HG02678 (cell line): ENCODE data around the gene SH3RF3.
A peak's percentile ranks its signal among the peaks of the same experiment; 100 is the strongest.

Source experiments
- ATAC-seq: cut with Tn5 transposase; IDR thresholded peaks from one replicate; pipeline ENCODE4 v1.9.1; 2021; ENCODE audit warnings: mild to moderate bottlenecking, moderate library complexity; ENCODE audit not compliant: unreplicated experiment

Gene SH3RF3

DNA sequence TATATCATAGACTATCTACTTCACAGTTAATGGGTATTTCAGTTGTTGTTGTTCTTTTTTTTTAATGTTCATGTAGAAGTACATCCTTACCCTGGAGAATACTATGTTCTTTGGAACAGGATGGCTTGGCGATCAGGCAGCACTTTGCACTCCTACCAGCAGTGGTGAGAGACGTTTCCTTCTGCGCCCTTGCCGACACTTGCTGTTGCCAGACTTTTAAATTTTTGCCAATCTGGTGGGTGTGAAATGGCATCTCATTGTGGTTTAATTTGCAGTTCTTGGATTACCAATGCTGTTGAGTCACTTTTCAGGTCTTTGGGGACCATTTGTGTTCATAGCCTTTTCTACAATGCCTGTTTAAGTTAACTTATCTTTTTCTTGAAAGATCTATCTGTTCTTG lies 197.3 kb downstream of the SH3RF3 start:
- ATAC-seq = no peak

DNA sequence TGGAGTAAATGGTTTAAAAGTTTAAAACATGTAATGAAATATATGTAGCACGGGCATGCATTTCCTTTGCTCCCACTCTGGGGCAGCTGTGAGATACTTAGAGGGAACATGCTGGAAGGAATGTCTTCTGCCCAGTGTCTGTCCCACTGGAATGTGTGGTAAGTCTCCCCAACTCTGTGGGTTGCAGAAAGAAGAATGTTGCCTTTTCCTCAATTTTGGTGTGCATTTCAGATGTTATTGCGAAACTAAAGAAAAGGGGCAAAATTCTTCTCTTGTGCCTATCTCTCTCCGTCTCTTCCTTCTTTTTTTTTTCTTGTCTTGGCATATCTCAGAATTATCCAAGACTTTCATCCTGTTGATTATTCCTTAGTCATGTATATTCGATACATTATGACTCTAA lies 201.1 kb downstream of the SH3RF3 start:
- ATAC-seq = no peak

DNA sequence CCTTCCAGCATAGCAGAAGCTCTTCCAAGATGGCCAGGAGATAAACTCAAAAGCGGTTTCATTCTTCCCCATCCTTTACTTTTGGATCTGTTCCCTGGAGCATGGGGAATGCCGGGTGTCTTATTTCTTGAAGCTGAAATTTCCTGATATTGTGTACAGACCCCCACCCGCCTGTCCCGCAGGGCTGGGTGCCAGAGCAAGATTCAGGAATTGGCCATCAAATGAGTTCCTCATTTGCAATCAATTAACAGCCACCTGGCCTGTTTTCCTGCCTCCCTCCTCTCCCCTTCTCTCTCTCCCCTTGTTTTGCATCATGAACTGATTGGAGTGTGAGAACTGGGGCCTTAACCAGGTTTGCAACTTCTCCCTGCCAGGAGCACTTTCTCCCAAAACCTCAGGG lies 202.1 kb downstream of the SH3RF3 start:
- no peak for ATAC-seq

DNA sequence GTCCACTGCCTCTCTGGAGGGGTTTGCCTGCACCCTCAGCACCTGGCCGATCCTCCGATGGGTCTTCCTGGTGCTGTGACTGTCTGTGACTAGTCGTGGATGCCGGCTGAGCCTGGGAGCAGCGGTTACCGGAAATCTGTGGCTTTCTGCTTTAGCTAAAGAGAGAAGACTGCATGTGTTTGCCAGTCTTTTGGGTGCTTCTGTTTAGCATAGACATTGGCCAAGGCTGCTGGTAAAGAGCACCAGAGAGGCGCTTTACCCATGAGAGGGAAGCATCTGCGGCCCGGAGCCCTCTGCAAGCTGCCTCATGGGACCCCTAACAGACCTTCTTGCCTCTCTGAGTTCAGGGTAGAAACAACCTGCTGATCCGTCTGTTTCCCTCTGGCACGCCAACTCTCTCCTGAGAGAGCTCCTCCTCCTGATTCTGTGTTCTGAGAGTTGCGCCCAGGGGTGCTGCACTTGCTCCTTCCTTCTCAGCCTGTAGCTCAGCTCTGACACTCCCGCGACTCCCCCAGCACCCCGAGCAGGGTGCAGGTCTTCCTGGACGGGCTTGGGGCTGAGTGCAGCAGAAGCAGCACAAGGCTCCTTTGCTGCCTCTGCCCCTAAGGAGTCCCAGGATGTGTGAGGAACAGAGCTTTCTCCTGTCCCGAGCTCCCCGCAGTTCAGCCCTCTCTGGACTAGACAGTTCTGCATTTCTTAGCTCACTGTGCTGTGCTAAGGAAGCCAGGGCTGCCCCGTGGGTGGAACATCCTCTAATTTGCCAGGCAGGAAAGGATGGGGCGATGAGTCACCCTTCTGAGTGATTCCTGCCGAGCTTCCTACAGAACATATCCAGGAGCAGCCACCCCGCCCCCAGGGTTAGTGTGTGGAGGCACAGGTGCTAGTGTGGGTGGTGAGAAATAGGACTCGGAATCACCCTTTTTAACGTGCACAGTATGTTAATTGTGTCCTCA lies 203.2 kb downstream of the SH3RF3 start:
- ATAC-seq = peak; percentile 45

DNA sequence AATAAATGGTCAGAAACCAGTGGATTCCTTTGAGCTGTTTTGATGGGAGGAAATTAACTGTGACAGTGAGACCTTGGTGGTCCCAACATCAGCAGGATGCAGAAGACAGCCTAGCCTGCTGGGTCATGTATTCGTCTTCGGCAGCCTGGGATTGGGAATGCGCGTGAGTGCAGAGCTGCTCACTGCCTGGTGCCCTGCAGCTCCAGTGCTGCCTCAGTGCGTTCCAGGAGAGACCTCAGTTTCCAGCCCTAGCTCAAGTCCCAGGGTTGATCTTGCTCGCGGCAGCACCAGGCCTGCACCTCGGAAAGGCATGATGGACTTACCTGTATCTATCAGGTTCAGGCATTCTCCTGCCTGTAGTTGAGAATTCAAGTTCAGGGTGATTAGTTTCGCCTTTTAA lies 203.9 kb downstream of the SH3RF3 start:
- no peak for ATAC-seq

DNA sequence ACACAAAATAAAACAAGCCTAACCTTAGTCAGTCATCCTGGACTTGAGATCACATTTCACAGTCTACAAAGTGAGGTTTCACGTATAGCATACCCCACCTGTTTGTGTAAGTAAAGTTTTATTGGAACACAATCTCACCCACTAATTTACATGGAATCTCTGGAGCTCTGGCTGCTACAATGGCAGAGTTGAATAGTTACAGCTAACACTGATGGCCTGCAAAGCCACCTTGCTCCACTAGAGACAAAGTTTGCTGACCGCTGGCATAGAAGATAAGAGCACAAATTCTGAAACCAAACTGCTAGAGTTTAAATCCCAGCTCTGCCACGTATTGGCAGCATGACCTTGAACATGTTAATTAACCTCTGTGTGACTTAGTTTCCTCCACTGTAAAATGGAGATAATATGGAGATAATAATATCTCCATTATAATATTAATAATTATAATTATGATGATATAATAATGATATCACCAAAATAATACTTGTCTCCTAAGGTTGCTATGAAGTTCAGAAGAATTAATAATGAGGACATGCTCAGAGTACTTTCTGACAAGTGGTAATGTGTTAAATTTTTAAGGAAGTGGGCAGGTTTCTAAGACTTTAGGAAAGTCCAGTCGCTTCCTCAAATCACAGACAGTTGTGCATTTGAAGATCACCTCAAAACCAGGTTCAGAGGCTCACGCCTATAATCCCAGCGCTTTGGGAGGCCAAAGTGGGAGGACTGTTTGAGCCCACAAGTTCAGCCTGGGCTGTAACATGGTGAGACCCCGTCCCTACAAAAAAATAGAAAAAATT lies 204.6 kb downstream of the SH3RF3 start:
- no peak for ATAC-seq

DNA sequence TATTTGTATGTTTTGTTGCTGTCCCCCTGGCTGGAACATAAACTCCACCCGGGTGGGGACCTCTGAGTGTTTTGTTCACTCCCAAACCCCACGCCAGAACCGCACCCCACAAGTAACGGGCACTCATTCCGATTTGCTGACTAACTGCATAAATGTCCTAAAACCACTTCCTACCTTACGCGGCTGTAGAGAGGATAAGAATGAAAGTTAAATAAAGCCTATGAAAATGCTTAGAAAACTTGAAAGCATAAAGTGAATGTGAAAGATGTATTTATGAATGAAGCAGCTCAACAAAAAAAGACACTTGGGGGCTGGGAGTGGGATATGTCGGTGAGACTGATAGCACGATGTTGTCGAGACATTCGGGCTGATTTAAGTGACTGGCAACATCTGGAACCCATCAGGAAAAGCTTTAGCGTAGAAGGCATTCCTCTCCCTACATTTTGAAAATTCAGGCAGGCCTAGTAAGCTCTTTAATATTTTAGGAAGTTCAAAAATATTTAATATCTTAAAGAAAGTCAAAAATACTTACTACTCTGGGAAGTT lies 206.7 kb downstream of the SH3RF3 start:
- no peak for ATAC-seq

DNA sequence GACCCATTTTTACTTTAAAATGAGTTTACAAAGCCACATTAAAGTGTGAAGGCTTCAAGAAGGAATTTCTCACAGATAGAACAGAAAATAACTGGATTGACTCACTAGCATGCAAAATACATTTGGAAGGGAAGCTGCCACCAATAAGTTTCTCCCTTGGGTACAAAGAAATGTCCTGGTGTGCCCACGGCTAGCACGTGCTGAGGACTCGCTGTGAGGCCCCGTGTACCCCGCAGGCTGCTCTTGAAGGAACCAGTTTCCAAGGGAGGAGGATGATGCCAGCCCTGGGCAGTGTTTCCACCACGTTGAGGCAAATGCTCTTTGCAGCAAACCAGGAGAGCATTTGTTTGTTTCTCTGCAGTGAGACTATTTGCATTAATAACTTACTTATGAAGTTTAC lies 207.3 kb downstream of the SH3RF3 start:
- ATAC-seq = no peak

DNA sequence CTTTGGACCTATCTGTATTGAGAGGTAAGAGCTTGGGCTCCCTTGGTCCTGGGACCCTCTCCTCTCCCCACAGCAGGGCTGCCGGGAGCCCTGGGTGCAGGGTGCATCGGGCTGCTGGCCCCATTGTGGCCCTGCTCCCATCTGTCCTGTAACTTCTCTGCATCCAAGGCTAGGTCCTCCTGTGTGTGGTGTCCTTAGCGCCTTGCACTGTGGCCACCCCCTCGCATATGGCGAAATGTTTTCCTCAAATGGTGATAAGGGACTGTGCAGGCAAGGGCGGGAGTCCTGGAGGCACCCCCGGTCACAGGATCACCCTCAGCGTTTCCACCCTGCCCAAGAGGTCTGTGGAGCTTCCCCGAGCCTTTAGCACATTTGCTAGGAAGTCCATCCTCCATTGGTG lies 208.2 kb downstream of the SH3RF3 start:
- no peak for ATAC-seq

DNA sequence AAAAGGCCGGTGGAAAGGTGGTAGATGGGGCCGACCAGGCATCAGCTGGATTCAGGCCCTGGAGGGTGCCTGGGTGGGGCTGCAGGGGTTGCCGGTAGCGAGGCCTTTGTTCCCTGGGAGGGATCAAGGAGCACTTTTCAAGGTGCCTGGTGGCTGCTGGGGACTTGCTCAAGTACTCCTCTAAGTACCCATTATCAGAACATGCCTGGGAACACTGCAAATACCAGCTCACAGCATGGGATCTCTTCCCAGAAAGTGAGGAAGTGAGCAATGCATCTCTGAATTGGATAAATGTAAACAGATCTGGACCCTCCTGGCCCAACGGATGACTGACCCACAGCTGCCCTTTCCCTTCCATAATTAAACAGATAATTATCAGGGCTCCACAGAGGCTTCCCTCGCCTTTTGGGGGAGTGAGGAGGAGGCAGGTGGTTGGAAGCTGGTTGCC lies 210.5 kb downstream of the SH3RF3 start:
- ATAC-seq = no peak

DNA sequence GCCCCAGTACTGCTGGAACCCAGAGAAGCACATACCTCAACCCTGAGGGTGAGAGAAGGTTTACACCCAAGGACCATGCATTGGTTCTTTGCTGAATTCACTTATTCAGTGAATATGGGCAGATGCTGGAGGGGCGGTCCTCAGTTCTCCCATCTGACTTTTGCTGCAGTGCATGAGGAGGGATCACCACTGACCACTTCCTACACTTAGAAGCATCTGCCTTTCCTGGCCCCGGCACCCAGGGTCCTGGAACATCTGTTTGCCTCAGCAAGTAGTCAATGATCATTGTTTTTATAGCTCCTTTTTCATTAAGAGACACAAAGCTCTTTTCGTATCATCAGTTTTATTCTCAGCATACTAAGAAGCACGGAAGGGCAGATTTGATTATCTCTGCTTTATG lies 211.4 kb downstream of the SH3RF3 start:
- no peak for ATAC-seq

DNA sequence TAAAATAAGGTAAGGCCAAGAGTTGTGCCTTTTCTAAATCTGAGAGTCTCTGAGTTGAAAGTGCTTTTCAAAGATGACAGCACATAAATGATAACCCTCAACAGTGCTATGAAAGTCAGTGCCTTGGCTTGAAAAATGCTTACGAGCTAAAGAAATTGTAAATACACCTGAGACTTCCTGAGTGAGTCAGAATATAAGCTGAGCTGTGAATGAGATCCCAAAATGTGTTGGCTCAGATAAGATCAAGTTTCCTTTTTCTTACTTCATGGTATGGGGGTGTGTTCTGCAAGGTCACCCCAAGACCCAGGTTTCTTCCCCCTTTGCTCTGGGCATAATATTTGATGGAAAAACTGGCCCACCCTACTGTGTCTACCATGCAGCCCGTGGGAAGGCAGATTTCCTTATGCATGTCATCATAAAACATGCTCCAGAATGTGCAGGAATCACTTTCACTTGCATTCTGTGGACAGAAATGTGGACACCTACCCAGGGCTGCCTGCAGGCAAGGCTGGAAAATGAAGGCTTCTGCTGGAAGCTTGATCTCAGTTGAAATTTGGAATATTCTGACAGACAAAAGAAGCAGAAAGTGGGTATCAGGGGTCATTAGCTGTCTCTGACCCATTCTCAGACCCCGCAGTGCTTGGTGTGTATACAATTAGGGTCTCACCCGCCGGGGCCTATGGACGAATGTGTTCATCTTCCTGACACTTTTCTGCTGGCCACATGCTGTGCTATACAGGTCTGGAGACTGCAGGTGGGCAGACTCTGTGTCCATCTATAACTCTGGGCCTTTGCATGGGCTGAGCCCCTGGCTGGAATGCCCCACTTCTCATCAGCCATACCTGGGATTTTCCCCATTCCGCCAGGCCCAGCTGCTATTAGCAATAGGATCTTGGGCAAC lies 212.6 kb downstream of the SH3RF3 start:
- ATAC-seq = no peak

DNA sequence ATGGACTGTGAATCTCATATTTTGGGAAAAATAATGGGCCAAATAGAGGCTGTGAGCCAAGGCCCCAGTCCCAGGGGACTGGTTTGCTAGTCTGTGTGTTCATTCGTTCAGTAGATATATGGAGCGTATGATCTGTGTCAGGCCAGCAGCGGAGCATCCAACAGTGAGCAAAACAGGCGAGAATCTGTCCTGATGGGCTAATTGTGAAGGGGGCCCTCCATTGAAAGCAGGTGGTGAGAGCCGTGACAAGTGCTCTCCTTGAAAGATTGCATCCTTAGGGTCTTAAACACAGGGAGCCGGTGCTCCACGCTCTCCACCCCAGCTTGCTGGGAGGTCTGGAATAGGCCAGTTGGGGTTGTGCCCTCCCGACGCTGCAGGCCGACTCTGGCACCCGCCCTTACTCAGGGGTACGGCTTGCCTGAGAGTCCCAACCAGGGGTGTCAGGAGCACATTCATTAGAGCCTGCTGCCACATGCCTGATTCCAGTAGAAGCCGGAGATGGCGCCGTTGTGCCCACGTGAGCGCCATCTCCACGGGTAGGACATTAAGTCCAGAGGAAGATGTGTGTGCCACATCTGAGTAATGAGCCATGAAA lies 213.3 kb downstream of the SH3RF3 start:
- no peak for ATAC-seq

DNA sequence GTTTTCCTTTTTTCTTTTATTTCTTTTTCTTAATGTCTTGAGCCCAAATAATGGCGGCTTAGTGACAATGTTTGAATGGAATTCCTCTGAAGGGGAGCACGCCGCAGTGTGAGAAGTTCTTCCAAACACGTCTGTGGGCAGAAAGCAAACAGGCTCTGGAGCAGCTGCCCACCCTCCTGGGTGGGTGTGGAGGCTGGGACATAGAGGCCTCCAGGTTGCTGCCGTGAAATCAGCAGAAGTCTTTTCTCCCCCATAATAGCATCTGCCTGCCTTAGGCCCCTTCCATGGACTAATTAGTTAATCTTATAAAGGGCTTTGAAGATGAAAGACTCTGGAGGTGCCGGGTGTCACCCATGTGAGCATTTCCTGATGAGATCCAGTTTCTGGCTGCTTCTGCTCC lies 213.9 kb downstream of the SH3RF3 start:
- no peak for ATAC-seq

DNA sequence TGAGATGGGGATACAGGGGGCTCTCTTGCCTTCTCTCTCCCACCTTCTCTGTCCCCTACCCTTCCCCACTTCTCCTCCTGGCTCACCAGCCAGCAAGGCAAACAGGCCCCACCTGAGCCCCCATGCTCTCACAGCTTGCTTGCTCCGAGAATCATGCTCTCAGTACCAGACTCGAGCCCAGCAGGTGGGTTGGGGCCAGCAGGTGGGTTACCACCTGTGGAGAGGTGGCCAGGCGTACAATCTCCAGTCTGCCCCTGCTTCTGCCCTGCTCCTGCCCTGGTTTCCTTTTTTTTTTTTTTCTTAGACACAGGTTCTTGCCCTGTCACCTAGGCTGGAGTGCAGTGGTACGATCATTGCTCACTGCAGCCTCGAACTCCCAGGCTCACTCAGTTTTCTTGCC lies 214.5 kb downstream of the SH3RF3 start:
- ATAC-seq = no peak

DNA sequence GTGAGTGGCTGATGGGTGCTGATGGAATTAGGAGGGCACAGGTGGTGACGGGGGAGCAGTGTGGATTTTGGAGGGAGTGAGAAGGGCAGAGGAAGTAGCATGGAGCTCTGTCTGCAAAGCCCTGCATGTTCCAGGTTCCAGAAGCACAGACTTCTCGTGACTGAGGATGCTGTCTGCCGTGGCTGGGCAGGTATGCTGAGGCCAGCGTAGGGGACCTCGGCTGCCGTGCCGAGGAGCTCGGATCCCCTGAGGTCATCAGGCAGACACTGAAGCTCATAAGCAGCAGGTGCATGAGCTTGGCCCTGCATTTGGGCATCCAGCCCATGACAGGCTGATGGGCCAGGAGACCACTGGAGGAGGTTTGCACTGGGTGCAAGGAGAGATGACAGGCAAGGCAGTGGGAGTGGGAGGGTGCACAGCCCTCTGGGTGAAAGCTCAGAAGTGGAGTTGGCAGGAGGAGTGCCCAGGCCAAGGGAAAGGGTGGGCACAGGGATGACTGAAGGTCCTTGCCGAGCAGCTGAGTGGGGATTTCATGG lies 215.3 kb downstream of the SH3RF3 start:
- ATAC-seq = no peak

DNA sequence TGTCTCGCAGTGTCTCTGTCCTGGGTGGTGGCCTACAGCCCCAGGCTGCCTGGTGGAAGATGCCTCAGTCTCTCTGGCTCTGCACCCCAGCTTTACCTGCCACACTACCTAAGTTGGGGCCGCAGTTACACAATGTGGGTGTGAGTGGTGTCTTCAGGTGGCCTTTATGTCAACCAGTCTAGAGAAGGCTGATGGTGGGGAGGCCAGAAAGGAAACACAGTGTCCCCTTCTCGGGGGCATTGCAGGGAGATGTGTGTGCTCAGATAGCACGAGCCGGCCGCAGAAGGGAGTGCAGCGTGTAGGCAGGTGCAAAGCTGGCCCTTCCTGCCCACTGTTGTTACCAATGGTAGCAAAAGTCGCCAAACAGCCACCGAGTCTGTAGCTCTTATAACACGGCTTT lies 216.1 kb downstream of the SH3RF3 start:
- ATAC-seq = no peak

DNA sequence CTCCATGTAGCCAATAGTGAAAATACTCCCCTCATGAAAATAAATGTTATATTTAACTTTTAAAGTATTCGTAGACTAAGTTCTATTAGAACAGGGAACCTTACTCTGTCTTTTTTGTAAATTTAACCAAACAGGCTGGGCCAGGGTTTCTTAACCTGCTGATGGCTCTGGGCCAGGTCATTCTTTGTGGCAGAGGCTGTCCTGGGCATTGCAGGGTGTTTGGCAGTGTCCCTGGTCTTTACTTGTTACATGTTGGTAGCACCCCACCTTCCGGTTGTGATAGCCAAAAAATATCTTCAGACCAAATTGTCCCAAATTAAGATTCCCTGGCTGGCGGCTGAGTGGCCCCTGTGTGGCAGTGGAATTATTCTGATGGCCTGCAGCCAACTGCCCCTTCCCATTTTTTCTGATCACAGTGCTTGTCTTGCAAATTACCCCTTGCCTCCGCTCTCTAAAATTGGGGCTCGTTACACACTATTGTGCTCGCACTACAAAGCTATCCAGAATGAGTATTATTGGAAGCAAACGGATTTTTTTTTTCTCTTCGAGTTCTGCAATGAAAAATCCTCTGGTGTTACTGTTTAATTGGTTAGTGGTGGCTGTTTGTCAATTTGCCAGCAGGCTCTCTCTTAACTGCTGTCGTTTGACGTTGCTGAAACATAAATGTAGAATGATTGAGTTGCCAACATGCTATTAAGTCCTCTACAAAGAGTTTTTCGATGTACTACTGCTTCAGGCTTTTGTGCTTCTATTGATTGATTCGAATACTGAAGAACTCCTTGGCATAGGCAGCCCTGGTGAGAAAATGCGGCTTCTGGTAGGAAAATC lies 216.9 kb downstream of the SH3RF3 start:
- ATAC-seq = no peak

DNA sequence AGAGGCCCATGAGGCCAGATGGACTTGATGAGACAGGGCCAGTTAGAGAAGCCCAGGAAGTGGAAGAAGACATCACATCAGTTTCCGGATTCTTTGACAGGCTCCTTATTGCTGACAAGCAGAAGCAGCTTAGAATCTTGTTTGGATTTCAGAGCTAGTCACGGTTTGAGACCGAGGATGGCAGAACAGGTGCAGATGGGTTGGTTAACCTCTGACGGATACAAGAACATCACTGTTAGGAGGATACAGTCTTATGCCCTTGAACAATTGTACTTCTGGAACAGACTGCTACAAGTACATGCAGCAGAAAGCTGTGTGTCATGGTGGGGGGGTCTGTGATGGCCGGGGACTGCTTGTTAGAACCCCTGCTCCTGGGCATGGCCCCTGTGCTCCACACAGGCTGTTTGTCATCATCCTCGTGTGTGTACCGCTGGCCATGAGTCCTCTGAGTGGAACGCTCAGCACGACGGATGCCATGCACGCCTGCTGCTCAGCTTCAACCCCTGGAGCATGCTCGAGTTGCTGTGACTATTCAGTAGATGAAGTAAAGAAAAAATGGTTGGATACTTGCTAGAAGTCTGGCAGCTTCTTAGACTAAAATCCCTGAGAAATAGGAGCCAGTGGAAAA lies 217.7 kb downstream of the SH3RF3 start:
- no peak for ATAC-seq
